Measurements from ENCODE around the gene CNN3.

GRCh38 chr1:94942171-94943128, 15.5 kb upstream of the CNN3 start:
- TF ChIP-seq HMGA2 (CRISPR knock-in tag; IDR thresholded peaks at IDR 0.05): no peak
- no peak for TF ChIP-seq SP1 (CRISPR knock-in tag; conservative IDR thresholded peaks at IDR 0.05)
- TF ChIP-seq ESRRA (CRISPR knock-in tag; IDR thresholded peaks at IDR 0.05; ENCODE audit: borderline replicate concordance): no peak
- no peak for TF ChIP-seq CTCF (IDR thresholded peaks at IDR 0.05)
- TF ChIP-seq NFYB (CRISPR knock-in tag; conservative IDR thresholded peaks at IDR 0.05; ENCODE audit: low read depth): no peak
